Measurements from ENCODE around the gene BTG2. TPM values are rescaled to one million over a fixed set of nuclear protein-coding genes. Genes with fewer than 3 reads are reported as not detected.

Gene BTG2
- total RNA-seq, 2 experiments from 2014 or later: 95.3 to 99.6 TPM

DNA sequence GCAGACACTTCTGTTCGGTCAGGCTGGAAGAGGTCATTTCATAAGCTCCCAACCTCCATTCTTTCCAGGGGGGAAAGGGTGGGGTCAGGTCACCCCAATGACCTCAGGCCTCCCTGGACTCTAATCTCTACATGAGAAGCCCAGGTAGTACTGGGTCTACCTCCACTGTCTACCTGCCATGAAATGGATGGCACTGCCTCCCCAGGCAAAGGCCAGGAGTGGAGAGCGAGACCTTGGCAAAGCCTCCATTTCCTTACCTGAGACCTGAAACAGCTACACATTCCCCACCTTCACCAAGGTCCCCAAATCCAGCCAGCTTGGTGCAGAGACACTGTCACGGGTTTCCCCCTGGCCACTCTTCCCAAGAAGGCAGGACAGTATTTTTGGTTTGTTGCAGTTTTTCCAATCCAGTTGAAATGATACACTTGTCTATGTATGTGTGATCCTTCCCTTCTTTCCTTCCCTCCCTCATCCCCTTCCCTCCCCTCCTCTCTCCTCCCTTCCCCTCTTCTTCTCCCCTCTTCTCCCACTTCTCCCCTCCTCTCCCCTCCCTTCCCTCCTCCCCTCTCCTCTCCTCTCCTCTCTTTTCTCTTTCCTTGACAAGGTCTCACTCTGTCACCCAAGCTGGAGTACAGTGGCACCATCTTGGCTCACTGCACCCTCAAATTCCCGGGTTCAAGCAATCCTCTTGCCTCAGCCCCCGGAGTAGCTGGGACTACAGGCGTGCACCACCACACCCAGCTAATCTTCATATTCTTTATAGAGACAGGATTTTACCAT is 16.1 kb downstream of the BTG2 start:
- POLR2A ChIA-PET: interaction anchor here (0.6 to 2.3 kb wide), 4 partner anchors 12 to 188 kb away, joined by 3 to 12 read pairs (median 6); no protein-coding TSS in a partner anchor
- CTCF ChIA-PET: interaction anchor here (0.5 to 9.8 kb wide), 11 partner anchors 14 to 799 kb away, joined by 3 to 86 read pairs (median 6); partner anchors contain the start of gene BTG2

- ChIA-PET CTCF (interaction anchor here (3.0 to 9.8 kb wide), 4 partner anchors 15 to 54 kb away, joined by 19 to 86 read pairs (median 70); partner anchors contain the start of gene BTG2), POLR2A (interaction anchor here (5.4 kb wide), 1 partner anchor 14 kb away, joined by 103 read pairs; the partner anchor contains the start of gene BTG2)
Measured at GRCh38 chr1:203322500-203323179, 17.3 kb downstream of the BTG2 start.

DNA sequence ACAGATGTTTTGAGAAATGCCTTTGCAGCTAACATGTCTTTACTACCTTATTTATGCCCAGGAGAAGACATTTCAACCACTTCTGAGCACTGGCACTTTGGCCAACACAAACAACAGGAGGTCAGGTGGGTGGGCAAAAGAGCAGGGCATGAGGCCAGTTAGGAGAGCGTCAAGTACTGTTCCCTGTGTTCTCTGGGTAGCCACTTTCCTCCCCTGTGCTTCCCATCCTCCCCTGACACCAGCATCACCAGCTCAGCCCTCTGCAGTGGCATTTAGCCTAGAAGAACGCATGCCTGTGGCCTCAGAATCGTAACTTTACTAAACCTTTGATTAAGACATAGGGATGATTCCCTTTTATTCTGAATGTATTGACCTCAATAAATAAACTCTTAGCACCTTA is 18.3 kb downstream of the BTG2 start:
- CTCF ChIA-PET: interaction anchor here (0.6 to 9.8 kb wide), 6 partner anchors 15 to 164 kb away, joined by 3 to 86 read pairs (median 44); partner anchors contain the start of gene BTG2

DNA sequence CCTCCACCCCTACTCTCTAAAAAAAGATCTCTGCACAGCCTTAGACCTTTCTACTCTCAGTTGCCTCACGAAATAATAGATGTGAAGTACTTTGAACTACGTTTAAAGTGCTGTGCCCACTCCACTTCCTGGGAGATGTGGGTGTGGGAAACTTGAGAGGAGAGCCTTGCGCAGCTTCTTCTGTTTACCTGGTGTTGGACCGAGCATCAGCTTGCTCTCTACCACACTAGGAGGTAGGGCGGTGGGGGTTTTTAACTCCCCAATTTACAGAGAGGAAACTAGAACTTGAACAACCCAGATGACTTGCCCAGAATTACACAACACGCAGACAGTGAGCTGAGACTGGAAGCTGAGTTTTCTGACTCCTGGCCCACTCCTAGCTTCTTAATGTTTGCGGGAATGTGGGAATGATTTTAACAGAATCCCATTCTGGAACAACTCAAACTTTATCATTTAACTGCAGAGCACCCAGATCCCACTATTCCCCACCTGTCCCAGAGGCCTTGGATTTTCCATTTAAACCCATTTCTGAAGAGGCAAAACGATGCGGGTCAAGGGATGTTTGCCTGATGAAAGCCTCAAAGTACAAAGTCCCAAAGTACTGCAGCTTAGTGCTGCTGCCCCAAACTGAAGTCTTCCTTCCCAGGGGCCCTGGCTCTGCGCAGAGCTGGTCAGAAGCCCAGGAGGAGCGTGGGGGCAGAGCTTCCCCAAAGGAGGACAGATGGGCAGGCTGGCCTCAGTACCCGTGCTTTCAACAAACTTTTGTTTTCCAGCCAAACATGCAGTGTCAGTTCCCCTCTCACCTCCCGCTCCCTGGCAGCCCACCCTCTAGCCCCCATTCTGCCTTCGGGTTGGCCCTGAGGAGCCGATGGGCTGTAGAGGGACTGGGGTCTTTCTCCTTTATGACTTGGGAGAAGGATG is 19.0 kb downstream of the BTG2 start:
- POLR2A ChIA-PET: interaction anchor here (0.5 to 5.4 kb wide), 7 partner anchors 15 to 317 kb away, joined by 3 to 103 read pairs (median 3); partner anchors contain the start of genes BTG2 and TMEM183A
- CTCF ChIA-PET: interaction anchor here (0.6 to 9.8 kb wide), 10 partner anchors 13 to 163 kb away, joined by 3 to 86 read pairs (median 16); partner anchors contain the start of gene BTG2

More for the DNA sequence above, 18.3 kb downstream of the BTG2 start:
- POLR2A ChIA-PET: interaction anchor here (2.3 to 5.4 kb wide), 2 partner anchors 15 to 34 kb away, joined by 23 to 103 read pairs; partner anchors contain the start of gene BTG2

DNA sequence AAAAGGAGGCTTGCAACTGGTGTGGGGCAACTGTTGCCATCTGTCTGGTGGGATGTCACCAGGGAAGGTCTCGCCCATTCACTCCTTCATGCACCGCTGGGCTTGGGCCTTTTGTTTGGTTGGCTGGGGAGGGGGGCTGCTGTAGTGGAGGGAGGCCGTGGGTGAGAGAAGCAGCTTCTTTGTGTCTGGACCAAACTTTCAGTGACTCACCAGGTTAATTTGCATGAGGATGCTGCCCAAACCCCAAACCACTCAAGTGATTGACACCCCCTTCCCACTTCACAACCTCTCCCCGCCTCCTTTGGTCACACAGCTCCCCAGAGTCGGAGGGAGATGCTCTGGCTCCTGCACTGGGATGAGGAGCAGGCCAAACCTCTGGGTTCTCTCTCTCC is 19.7 kb downstream of the BTG2 start:
- ChIA-PET CTCF (interaction anchor here (1.5 to 9.8 kb wide), 8 partner anchors 12 to 57 kb away, joined by 5 to 86 read pairs (median 20); partner anchors contain the start of gene BTG2), POLR2A (interaction anchor here (0.6 to 5.4 kb wide), 4 partner anchors 16 to 54 kb away, joined by 3 to 103 read pairs (median 13); partner anchors contain the start of gene BTG2)

GRCh38 chr1:203325418-203326091 is 20.2 kb downstream of the BTG2 start:
- ChIA-PET CTCF (interaction anchor here (1.1 to 9.8 kb wide), 9 partner anchors 11 to 57 kb away, joined by 3 to 86 read pairs (median 12); partner anchors contain the start of gene BTG2), POLR2A (interaction anchor here (1.4 to 5.4 kb wide), 4 partner anchors 17 to 51 kb away, joined by 3 to 103 read pairs (median 29); partner anchors contain the start of gene BTG2)

DNA sequence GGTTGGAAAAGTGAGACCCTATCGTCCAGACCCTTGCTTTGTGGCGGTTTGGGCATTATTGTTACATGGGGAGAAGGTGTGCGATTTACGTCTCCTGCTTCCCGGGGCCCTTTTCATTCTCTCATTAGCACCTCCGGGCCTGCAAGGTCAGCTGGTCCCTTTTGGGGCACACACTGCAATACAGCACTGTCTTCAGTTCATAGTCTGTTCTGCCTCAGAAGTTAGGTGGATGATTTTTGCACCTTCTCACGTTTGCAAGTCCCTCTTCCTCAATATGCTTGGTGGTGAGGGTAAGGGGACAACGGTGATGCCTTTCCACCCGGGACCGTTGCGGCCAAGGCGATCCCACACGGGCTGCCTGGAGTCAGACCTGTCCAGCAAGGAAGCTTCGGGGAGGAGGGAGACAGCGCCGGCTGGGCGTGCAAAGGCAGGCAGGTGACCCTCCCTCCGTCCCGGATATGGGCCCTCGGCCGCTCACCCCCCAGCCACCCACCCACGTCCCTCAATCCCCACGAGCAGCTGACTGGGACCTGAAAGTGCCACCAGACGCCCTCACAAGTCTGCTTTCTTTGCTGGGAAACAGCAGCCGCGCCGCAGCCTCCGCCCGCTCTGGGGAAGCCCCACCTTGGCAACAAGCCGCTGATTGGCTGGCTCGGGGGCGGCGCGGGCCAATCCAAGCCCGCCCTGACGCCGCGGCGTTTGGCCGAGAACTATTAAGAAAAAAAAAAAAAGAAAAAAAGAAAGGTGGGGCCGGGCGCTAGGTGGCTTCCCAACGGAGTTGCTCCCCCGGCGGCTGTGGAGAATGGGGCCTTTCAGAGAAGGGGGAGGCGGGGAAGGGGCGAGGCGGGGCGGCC is 21.7 kb downstream of the BTG2 start:
- CTCF ChIA-PET: interaction anchor here (0.7 to 9.8 kb wide), 15 partner anchors 10 to 160 kb away, joined by 3 to 86 read pairs (median 8); partner anchors contain the start of gene BTG2
- POLR2A ChIA-PET: interaction anchor here (0.7 to 5.4 kb wide), 7 partner anchors 9 to 438 kb away, joined by 3 to 103 read pairs (median 4); partner anchors contain the start of genes BTG2, LAX1 and TMEM183A

GRCh38 chr1:203327684-203328457 is 22.6 kb downstream of the BTG2 start:
- POLR2A ChIA-PET: interaction anchor here (1.0 to 5.4 kb wide), 6 partner anchors 10 to 437 kb away, joined by 3 to 103 read pairs (median 5); partner anchors contain the start of genes BTG2, LAX1 and TMEM183A

GRCh38 chr1:203328714-203329122 is 23.4 kb downstream of the BTG2 start:
- ChIA-PET POLR2A (interaction anchor here (2.9 kb wide), 1 partner anchor 39 kb away, joined by 35 read pairs; no protein-coding TSS in a partner anchor), CTCF (interaction anchor here (1.9 to 9.8 kb wide), 2 partner anchors 39 to 60 kb away, joined by 5 to 86 read pairs; no protein-coding TSS in a partner anchor)

More at GRCh38 chr1:203327684-203328457, 22.6 kb downstream of the BTG2 start:
- CTCF ChIA-PET: interaction anchor here (0.7 to 9.8 kb wide), 11 partner anchors 9 to 159 kb away, joined by 3 to 86 read pairs (median 8); partner anchors contain the start of gene BTG2

GRCh38 chr1:203331224-203331623 is 25.9 kb downstream of the BTG2 start:
- ChIA-PET POLR2A (no interaction called here), CTCF (interaction anchor here (0.9 to 1.5 kb wide), 3 partner anchors 8 to 156 kb away, joined by 3 read pairs; no protein-coding TSS in a partner anchor)

GRCh38 chr1:203335503-203335902 is 30.2 kb downstream of the BTG2 start:
- CTCF ChIA-PET: interaction anchor here (3.1 to 17.2 kb wide), 2 partner anchors 9 to 67 kb away, joined by 29 to 323 read pairs; no protein-coding TSS in a partner anchor
- POLR2A ChIA-PET: no interaction called here

- CTCF ChIA-PET: interaction anchor here (0.7 to 17.2 kb wide), 5 partner anchors 10 to 152 kb away, joined by 3 to 323 read pairs (median 6); no protein-coding TSS in a partner anchor
- POLR2A ChIA-PET: interaction anchor here (0.8 kb wide), 1 partner anchor 29 kb away, joined by 3 read pairs; no protein-coding TSS in a partner anchor
Measured at GRCh38 chr1:203336097-203336496, 30.8 kb downstream of the BTG2 start.

- POLR2A ChIA-PET: interaction anchor here (0.7 to 0.9 kb wide), 2 partner anchors 49 to 169 kb away, joined by 3 to 5 read pairs; no protein-coding TSS in a partner anchor
- CTCF ChIA-PET: interaction anchor here (0.7 to 17.2 kb wide), 20 partner anchors 11 to 1145 kb away, joined by 3 to 323 read pairs (median 4); partner anchors contain the start of genes LGR6 and PRELP
Measured at GRCh38 chr1:203338335-203339036, 33.2 kb downstream of the BTG2 start.

- ChIA-PET POLR2A (interaction anchor here (0.6 kb wide), 1 partner anchor 481 kb away, joined by 3 read pairs; no protein-coding TSS in a partner anchor), CTCF (interaction anchor here (0.8 to 17.2 kb wide), 20 partner anchors 10 to 362 kb away, joined by 3 to 323 read pairs (median 4); no protein-coding TSS in a partner anchor)
Measured at GRCh38 chr1:203340112-203340790, 34.9 kb downstream of the BTG2 start.

Data from activated CD8-positive, alpha-beta memory T cell treated with anti-CD3 and anti-CD28 coated beads for 36 hours (primary cell).